Measurements from ENCODE around the gene ATXN1. TPM values are rescaled to one million over a fixed set of nuclear protein-coding genes. Genes with fewer than 3 reads are reported as not detected.

Gene ATXN1
- total and polyA plus RNA-seq, 2 experiments from 2014 or later: 4.8 to 9.1 TPM

DNA sequence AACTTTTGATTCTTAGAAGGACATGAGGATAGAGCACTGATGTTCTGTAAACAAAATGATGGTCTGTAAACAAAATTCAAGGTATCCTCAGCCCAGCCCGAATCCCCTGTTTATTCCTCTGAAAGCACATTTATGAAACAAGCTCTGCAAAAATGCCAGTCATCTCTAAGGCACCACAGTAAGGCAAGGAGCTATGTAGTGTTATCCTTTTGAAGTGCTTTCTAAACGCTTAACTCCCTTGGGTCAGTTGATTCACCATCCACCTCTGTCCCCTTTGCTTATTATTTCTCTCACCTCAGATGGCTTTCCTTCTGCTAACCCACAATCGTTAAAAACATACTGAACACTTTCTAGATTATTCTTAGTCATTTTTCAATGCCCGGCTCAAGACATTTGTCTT is 93.8 kb downstream of the ATXN1 start (continued):
- no peak for TF ChIP-seq CTCF (conservative IDR thresholded peaks at IDR 0.05; ENCODE audit: low read depth in 2 of 2)
- TF ChIP-seq CREB1 (CRISPR knock-in tag; IDR thresholded peaks at IDR 0.05; ENCODE audit: low read depth): no peak

GRCh38 chr6:16665992-16666391 is 95.3 kb downstream of the ATXN1 start:
- Mint-ChIP-seq H3K4me3 (no peak overlapping the region), H3K36me3 (ENCODE audit: low read depth) (peaks cover 7% of the 10 kb centered on the region; the same call in 1 of the 3 replicates), H3K27ac (no peak overlapping the region), H3K4me1 (peaks cover 3% of the 10 kb centered on the region; the same call in 2 of the 3 replicates), H3K27me3 (ENCODE audit: insufficient read depth, low read depth, poor library complexity) (no peaks in the 10 kb centered on the region), H3K9me3 (peaks cover 12% of the 10 kb centered on the region)
- H3K36me3 ChIP-seq (ENCODE audit: insufficient read depth): no peaks in the 10 kb centered on the region
- no peak overlapping the region for H3K4me3 ChIP-seq
- no peaks in the 10 kb centered on the region for H3K9me2 ChIP-seq (ENCODE audit: insufficient read depth)
- DNase-seq (ENCODE audit: low spot score) (no peak), ATAC-seq (no peak)
- H3F3A ChIP-seq (replicated peaks; ENCODE audit: low read depth): no peaks in the 10 kb centered on the region
- no peak overlapping the region for H2AFZ ChIP-seq
- no peaks in the 10 kb centered on the region for H3K79me2 ChIP-seq (replicated peaks; ENCODE audit: insufficient read depth)
- peaks cover 3% of the 10 kb centered on the region for H3K4me1 ChIP-seq (ENCODE audit: insufficient read depth)
- no peak overlapping the region for H3K27ac ChIP-seq (ENCODE audit: low read depth)
- no peaks in the 10 kb centered on the region; the same call in 1 of the 2 replicates for H4K20me1 ChIP-seq (replicated peaks; ENCODE audit: insufficient read depth)
- no peaks in the 10 kb centered on the region for H3K27me3 ChIP-seq (ENCODE audit: insufficient read depth)
- no peak overlapping the region for H3K4me2 ChIP-seq
- TF ChIP-seq NANOG (IDR thresholded peaks at IDR 0.05; ENCODE audit: borderline replicate concordance): no peak
- TF ChIP-seq, protein P1, sequence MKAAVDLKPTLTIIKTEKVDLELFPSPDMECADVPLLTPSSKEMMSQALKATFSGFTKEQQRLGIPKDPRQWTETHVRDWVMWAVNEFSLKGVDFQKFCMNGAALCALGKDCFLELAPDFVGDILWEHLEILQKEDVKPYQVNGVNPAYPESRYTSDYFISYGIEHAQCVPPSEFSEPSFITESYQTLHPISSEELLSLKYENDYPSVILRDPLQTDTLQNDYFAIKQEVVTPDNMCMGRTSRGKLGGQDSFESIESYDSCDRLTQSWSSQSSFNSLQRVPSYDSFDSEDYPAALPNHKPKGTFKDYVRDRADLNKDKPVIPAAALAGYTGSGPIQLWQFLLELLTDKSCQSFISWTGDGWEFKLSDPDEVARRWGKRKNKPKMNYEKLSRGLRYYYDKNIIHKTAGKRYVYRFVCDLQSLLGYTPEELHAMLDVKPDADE (IDR thresholded peaks at IDR 0.05): no peak
- no peak for TF ChIP-seq ZNF114 (CRISPR knock-in tag; IDR thresholded peaks at IDR 0.05)
- no peak for TF ChIP-seq CREB1 (CRISPR knock-in tag; IDR thresholded peaks at IDR 0.05; ENCODE audit: low read depth)
- no peak for TF ChIP-seq ZNF462 (CRISPR knock-in tag; IDR thresholded peaks at IDR 0.05)
- no peak for TF ChIP-seq JUNB (IDR thresholded peaks at IDR 0.05; ENCODE audit: unreplicated experiment)
- TF ChIP-seq POLR2AphosphoS5 (IDR thresholded peaks at IDR 0.05; ENCODE audit: low read depth): no peak
- TF ChIP-seq STAT1 (IDR thresholded peaks at IDR 0.05; ENCODE audit: unreplicated experiment): no peak
- no peak for TF ChIP-seq EZH2phosphoT487 (IDR thresholded peaks at IDR 0.05; ENCODE audit: unreplicated experiment)
- no peak for TF ChIP-seq CTCF (conservative IDR thresholded peaks at IDR 0.05; ENCODE audit: low read depth in 2 of 2)

Measured in GM23338 (cell line).